ENCODE data around the gene SRSF4.
"Not testable (repeated sequence)": the region's sequence is repeated elsewhere in the genome, so short reads cannot be mapped to it uniquely, and the experiment has no call there.

The SRSF4 gene

DNA sequence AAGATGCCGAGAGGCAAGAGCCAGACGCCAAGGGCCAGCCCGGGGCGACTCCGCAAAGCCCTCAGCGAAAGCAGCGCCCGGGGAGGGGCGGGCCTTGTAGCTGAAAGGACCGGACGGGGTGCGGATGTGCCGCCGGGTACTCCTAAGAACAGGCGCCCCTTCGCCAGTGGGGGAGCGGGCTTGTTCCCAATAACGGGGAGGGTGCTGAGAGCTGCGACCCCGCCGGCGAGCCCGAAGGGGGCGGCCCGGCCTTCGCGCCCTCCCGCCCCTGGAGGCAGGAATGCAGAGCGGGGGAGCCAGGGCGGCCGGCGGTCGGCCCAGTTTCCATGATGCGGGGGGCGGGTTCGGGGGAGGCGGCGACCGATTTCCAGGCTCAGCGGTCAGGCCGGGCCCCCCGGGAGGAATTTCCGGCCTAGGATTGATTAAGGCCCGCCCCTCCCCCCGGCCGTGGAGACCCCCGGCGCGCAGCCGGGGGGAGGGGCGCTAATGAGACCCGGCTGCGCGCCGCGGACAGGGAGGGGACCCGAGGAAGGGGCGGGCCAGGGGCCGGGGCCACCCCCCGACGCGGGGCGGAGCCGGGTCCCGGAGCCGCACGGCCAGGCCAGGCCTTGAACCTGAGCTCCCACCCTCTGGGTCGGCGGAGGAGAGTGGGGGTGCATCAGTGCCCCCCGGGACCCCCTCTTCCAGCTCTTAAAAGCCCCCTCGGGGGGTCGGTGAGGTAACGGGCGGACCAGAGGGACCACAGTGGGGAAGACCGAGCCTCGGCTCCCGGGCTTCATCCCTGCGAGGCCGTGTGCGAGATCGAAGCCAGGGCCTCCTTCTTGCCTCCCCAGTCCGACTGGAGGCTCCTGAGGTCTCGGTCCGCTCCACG is 57.1 kb downstream of the SRSF4 start:
- DNase-seq (ENCODE audit: low read depth in 2 of 2), result peak; percentile 72 to 77

DNA sequence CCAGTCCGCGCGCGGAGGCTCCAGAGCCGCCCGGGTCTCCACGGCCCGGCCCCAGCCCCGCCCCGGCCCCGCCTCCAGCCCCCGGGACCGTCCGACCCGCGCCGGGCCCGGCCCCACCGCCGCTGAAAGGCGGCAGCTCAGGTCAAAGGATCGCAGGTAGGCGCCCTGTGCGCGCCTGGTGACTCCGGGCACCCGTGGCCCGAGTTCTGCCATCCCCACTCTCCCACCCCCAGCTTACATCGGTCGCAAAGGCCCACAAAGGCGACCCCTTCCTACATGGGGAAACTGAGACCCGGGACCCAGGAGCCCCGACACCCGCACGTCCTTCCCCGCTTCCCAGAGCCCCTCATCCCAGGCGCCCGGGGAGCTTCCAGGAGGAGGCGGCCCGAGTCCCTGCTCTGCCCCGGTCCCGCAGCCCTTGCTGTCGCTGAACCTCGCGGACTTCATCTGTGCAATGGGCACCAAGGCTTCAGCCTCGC is 57.8 kb downstream of the SRSF4 start, which contains the start of gene TMEM200B:
TMEM200B (minus strand) TSS at position 17 of the 479 bp plus-strand sequence. CDS start 2,075 bp downstream, outside the sequence.
- no peak for DNase-seq (ENCODE audit: low read depth in 2 of 2)

DNA sequence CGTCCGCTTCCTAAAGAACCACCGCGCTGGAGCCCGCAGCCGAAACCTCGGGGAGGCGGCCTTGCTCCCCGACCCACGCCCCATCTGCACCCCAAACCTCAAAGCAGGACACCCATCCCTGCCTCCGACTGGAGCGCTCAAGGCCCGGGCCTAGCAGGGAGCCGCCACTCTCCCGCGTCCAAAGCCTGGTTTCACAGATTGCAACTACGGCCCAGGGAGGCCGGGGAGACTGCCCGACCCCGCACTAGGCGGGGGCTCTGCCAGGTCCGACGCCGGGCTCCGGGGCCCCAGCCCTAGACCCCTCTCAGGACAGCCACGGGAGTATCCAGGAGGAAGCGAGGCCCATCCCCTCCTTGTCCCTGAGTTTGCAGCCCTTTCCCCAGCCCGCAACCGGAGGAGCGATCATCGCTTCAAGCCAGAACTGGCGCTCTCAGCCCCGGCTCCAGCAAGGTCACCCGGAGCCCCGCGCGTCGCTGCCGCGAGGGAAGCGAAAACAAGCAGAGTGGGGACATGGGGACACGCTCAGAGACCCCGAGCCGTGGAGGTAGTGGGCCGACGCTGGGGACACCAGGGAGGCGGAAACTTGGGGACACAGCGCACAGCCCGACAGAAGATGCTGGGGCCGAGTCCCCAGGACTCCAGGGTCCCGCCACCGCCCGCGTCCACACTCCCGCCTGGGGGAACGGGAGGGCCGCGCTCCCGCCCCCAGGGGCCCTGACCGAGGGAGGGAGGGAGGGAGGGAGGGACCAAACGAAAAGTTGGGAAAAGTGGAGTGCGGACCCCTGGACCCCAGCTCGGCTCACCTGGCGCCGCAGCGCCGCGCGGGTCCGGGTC is 58.4 kb downstream of the SRSF4 start:
- DNase-seq (ENCODE audit: low read depth in 2 of 2), result no peak

DNA sequence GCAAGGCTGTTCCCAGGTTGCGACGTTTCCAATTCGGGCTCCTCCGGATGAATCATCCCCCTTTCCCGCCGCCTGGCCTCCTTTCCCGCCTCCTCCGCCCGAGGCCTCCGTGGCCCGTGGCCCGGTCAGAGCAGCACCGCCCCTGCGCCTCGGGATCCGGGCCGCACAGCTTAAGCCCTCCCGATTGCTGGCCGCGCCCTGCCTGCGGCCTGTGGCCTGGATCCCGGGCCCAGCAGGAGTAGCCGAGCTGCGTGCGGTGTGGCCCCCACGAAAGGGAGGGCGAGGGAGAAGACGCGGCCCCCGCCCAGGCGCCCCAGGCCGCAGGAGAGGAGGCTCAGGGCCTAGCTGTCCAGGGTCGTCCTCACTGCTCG is 59.0 kb downstream of the SRSF4 start:
- peak in 1 of 2 experiments; percentile 31 for DNase-seq (ENCODE audit: low read depth in 2 of 2)

DNA sequence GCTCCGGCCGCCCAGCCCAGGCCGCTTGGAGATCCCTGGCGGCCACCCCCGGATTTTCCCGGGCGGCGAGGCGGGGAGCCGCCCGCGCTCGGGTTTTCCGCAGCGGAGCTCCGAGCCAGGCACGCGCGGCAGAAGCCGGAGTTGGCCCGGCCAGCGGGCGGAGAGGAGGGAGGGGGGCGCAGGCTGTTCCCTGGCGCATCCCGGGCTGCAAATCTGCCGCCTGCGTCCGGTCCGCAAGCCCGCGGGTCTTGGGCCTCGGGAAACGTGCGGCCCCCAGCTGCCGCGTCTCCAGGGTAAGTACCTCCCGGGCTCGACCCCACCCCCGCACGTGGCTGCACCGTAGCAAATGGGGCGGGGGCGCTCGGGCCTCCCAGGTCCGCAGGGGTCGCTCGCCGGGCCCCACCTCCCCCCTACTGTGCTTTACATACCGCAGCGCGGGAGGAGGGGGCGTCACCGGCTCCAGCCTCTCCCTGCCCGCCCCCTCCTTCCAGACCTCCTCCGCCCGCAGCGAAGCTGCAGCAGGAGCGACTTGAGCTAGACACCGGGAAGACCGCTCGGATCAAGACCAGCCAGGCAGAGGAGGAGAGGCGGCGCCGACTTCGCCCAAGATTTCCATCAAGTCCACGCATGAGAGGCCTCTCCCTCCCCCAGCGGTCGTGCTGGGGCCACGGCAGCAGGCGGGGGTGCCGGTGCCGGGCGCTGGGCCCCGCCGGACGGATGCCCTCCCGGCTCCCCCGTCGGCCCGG is 59.6 kb downstream of the SRSF4 start:
- DNase-seq (ENCODE audit: low read depth in 2 of 2), result no peak

DNA sequence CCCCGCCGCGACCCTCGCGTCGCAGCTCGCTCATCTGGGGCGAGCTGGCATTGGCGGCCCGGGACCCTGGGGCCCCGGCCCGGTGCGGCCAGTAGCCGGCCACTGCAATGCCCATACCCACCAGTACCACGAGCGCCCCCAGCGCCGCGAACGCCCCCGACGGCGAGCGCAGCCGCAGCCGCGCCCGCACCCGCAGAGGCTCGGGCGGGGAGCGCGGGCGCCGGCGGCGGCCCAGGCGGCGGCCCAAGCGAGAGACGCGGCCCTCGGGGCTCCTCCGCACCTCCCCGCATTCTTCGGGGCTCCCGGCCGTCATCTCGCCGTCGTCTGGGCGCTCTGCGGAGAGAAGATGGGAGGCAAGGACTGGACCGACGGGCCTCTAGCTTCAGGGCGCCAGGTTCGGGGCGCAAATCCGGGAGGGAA is 60.2 kb downstream of the SRSF4 start:
- no peak for DNase-seq (ENCODE audit: low read depth in 2 of 2)

DNA sequence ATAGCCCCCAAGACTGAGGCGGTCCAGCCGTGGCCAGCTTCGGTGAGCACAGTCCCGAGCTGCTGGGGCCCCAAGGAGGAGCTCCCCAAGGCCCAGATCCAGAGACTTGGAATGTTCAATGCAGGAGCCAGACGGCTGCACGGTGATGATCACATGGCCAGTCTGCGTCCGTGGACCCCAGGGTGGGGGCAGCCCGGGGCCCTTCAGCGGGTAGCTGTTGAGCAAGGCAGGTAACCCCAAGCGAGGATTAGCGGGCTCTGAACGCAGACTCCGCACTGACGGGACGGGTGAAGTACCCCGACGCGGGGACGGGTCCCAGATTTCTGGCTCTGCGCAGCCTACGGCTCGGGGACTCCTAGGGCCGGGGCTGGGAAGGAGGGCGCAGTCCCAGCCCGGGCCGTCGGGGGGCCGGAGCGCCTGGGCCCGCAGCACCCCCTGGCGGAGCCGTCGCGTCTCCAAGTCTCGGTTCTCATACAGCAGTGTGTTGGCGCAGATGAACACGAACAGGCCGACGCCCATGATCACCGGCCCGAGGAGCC is 60.7 kb downstream of the SRSF4 start:
- no peak for DNase-seq (ENCODE audit: low read depth in 2 of 2)

DNA sequence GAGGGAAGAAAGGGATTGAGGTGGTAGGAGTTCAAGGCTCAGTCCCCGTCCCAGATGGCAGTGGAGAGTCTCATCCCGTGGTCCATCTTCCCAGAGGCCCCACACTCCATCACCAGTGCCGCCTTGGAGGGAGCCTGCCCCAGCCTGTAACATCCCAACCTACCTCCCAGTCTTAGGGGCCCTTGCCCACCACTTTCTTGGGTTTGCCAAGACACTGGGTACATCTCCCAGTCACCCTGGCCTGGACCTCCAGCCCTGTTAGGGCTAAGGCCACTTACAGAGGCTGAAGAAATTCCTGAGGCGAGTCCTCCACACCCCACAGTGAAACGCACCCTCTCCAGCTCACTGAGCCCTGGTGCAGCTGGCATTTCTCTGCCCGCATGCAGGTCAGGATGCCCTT is 61.3 kb downstream of the SRSF4 start:
- no peak for DNase-seq (ENCODE audit: low read depth in 2 of 2)

DNA sequence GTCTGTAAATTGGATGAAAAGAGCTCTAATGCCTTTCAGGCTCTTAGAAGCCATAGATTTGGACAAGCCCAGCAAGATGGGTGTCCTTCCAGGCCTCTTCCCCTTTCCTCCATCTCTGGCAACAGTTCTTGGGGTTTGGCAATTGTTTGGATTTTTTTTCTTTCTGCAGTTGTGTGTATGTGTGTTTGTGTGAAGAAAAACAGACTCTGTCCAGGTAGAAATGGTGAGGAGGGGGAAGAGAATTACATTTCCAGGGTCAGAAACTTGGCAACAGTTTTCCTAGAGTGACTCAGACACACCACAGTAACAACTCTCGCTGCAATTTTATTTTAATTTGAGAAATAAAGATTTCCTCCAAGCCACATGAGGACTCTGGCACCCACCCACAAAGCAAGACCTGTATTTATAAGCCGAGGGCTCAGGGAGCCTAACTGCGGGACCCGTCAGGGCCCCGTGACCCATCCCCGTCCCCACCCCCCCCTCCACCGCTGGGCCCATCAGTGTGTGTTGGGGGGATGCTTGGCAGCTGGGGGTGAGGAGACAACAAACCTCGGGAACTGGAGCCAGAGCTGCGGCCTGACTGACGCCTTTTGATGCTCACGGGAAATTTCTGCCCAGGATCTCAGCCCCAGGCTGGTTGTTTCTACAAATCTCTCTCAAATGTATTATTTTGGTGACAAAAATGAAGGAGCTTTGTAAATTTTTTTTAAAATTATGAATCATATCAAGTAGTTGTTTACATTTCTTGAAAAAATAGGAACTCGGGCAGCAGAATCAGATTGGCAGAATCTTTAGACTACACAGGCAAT is 62.4 kb downstream of the SRSF4 start:
- no peak for DNase-seq (ENCODE audit: low read depth in 2 of 2)

DNA sequence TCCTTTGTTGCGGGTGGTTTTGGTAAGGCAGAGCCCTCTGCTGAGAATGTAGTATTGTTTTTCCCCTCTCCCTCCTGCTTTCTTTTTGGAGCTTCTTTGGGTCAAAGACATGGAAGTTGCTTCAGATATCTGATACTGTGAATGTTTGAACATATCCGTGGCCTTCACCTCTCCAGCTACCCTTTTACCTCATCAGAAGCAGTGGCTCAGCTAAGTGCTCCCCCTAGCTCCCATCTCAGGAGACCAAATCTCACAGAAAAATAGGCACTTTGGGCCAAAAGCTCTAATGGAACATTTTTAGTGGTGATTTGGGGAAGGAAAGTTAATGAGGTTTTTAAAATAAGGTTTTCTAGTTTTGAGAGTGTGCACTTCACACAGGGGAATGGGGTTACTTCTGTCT is 64.3 kb downstream of the SRSF4 start:
- no peak for DNase-seq (ENCODE audit: low read depth in 2 of 2)

DNA sequence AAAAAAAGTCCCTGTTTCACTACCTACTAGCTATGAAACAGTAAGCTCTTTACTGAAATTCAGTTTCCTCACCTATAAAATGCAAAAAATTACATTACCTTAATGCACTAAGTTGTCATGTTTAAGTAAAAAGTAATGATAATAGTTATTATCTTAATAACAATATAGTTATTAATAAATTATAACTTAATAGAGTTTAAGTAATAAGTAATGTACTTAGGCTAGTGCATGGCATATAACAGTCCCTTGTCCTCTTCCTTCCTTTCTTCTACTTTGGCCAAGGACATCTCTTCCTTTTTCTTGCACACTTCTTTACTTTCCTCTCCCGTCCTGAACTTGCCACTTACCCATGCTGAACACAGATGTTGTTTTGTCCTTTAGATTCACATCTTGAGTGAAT is 67.0 kb downstream of the SRSF4 start:
- no peak for DNase-seq (ENCODE audit: low read depth in 2 of 2)

DNA sequence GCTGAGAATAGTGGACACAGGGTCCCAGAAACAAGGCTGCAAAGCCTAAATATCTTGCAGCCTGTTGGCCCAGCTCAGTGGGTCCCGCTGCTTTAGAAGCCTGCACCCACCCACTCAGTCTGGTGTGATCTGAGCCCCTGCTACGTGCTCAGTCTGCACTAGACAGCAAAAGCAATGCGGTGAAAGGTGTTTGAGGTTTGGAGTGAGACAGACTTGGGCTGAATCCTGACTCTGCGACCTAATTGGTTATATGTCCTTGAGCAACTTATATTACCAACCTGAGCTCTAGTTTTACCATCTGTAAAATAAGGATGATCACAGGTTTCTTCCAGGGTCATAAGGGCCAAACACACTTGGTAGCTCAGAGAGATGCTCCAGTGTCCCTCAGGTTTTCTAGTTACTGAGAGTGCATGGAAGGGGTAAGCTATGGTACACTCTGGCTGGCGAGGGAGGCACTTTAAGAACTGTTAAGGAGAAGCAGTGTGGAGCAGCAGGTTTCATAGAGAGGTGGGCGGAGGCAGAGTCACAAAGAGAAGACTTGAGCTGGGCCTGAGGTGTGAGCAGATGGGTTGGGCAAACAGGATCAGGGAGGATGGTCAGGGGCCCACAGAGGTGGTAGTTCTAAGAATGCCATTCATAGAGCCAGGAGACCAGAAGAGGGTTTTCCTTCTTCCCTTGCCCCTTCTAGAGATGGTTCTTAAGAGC is 68.1 kb downstream of the SRSF4 start:
- no peak for DNase-seq (ENCODE audit: low read depth in 2 of 2)

DNA sequence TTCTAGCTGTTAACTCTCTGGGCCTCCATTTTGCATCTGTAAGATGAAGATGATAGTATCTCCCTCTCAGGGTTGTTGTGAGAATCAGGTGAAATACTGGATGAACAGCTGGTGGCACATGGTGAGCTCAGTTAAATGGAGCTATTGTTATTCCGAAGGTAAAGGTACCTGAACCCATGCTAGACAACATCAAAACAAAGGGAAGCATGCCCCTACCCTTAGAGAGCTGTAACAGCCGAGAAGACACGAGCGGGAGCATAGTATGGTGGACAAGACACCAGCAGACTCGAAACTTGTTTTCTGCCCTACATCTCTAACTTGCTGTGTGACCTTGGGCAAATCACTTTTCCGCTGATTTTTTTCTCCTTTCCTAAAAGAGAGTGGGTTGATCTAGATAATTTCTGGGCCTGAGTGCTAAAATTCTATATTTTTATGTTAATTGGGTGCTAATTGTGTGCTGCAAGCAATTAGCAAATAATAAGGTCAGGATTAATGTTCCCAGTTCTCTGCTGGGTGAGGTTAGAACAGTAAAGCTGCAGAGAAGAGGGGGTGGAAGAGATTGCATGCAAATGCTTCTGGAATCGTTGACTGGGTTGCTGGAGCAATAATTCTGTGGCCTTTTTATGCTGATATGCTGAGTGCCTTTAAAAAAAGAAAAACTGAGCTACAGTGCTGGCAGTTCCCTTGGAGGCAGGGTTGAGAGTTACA is 68.8 kb downstream of the SRSF4 start:
- DNase-seq (ENCODE audit: low read depth in 2 of 2), result no peak

DNA sequence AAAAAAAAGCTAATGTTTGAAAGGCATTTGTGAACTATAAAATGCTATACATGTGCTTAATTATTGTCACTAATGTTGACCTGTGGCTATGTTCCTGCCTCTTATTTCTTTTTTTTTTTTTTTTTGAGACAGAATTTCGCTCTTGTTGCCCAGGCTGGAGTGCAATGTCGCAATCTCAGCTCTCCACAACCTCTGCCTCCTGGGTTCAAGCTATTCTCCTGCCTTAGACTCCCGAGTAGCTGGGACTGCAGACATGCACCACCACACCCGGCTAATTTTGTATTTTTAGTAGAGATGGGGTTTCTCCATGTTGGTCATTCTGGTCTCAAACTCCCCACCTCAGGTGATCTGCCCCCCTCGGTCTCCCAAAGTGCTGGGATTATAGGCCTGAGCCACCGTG is 73.7 kb downstream of the SRSF4 start:
- not testable (repeated sequence) for DNase-seq (ENCODE audit: low read depth in 2 of 2)

DNA sequence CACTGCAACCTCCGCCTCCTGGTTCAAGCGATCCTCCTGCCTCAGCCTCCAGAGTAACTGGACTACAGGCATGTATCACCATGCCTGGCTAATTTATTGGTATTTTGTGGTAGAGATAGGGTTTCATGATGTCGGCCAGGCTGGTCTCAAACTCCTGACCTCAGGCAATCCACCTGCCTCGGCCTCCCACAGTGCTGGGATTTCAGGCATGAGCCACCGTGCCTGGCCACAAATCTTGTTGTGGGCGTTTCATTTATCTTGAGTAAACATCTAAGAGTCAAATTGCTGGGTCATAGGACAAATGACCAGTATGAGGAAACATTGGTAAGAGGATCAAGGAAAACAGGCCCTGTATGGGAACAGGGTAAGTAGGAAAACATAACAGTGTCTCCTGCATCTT is 75.9 kb downstream of the SRSF4 start:
- DNase-seq (ENCODE audit: low read depth in 2 of 2), result no peak

DNA sequence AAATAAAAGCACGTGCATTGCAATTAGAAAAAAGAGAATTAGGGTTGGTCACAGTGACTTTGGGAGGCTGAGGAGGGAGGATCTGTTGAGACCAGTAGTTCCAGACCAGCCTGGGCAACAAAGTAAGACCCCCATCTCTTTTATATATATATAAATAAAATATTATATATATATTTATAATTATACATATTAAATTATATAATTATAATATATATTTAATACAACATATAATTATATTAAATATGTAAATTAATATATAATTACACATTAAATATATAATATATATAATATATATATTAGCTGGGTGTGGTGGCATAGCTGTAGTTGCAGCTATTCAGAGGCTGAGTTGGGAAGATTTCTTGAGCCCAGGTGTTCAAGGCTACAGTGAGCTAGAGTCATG is 81.2 kb downstream of the SRSF4 start:
- DNase-seq (ENCODE audit: low read depth in 2 of 2), result no peak

DNA sequence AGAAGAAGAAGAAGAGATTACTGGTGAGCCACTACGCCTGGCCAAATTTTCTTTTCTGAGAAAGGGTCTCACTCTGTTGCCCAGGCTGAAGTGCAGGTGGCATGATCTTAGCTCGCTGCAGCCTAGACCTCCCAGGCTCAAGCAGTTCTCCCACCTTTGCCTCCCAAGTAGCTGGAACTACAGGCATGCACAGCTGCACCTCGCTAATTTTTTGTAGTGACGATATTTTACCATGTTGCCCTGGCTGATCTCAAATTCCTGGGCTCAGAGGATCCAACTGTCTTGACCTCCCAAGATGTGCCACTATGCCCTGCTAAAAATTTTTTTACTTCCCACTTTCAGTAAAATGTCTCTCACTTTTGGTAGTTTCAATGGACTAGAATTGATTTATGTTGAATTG is 82.4 kb downstream of the SRSF4 start:
- no peak for DNase-seq (ENCODE audit: low read depth in 2 of 2)

Measured in fibroblast of skin of left biceps (primary cell).